GM19468 (cell line): ENCODE data around the gene METRN.

Experiments used
- ATAC-seq: cut with Tn5 transposase; IDR thresholded peaks from one replicate; pipeline ENCODE4 v1.9.1; 2021; ENCODE audit warnings: mild to moderate bottlenecking, moderate library complexity, moderate number of reproducible peaks; ENCODE audit not compliant: unreplicated experiment; ENCODE audit errors: extremely low read depth

METRN gene

DNA sequence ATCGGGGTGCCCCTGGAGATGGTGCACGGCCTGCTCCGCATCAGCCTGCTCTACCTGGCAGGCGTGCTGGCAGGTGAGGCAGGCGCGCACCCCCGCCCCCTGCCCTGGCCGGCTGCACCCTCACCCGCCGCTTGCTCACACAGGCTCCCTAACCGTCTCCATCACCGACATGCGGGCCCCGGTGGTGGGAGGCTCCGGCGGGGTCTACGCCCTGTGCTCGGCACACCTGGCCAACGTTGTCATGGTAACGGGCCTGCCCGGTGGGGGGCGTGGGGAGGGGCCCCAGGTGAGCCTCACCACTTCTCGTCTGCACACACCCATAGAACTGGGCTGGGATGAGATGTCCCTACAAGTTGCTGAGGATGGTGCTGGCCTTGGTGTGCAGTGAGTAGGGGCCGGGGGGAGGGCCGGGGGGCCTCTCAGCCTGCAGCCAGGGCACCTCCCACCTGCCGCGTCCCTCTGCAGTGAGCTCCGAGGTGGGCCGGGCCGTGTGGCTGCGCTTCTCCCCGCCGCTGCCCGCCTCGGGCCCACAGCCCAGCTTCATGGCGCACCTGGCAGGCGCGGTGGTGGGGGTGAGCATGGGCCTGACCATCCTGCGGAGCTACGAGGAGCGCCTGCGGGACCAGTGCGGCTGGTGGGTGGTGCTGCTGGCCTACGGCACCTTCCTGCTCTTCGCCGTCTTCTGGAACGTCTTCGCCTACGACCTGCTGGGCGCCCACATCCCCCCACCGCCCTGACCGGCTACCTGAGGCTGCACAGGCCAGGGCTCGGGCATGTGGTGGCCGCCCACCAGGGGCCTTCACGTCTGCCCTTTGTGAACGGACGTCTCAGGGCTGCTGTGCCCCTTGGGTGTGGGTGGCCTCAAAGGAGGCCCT lies 37.4 kb upstream of the METRN start:
- no peak for ATAC-seq

DNA sequence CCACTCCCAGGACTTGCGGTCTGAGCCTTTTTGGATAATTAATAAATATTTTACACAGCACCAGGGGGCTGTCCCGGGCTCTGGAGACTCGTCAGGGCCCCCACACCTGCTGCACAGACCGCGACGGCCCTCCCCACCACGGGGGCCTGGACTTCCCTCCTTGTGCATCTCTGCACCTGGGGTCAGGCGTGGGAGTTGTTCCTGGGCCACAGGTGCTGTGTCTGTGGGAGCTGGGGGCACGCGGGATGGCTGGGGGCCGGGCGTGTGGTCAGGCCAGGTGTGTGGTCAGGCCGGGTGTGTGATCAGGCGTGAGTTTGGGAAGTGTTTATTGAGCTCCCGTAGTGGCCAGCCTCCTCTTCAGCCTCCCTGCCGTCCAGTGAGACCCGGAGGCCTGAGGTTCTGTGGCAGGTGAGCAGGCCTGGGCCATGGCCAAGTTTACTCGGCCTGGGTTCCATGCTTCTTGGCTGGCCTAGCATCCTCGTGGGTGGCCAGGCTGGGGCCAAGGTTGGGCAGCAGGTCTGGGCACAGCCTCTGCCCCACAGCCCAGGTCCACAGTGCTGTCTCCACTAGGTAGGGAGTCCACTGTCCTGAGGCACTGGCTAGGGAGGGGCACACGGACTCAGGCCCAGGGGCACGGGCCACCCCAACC lies 36.6 kb upstream of the METRN start:
- ATAC-seq, result no peak

DNA sequence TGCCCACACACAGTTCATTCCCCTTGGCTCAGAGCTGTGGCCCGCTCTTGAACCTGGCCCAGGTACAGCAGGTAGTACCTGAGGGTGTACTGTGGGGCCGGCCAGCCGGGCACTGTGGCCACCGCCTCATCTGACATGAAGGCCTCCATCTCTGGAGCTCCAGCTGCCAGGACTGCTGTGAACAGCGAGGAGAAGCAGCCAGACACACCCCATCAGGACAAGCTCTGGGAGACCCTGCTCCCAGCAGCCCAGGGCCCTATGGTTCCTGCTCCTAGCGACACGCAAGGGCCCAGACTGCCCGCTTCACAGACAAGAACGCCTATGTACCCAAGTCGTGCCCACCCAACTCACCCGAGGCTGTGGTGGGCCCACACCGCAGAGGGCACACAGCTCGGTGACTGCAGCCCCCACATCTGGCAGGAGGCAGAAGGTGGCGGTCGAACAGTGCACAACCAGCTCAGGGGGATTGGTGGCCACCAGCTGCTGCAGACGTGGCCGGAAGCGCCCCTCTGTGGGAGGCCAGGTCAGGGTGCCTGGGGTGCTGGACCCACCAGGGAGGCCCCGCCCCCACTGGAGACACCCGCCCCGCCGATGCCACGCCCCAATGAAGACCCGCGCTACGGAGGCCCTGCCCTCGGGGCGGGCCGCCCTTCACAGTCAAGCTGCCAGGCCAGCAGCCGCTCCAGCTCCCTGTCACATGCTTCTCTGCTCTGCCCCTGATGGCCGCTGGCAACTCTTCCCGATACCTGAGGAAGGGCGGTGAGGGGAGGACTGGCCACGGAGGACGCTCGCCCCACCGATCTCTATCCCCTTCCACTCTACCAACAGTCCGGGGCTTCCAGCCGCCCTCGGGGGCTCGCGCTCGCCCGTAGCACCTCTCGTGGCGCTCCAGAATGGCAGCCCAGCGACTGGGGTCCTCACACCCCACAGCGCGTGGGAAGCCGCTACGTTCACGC lies 35.8 kb upstream of the METRN start:
- no peak for ATAC-seq

DNA sequence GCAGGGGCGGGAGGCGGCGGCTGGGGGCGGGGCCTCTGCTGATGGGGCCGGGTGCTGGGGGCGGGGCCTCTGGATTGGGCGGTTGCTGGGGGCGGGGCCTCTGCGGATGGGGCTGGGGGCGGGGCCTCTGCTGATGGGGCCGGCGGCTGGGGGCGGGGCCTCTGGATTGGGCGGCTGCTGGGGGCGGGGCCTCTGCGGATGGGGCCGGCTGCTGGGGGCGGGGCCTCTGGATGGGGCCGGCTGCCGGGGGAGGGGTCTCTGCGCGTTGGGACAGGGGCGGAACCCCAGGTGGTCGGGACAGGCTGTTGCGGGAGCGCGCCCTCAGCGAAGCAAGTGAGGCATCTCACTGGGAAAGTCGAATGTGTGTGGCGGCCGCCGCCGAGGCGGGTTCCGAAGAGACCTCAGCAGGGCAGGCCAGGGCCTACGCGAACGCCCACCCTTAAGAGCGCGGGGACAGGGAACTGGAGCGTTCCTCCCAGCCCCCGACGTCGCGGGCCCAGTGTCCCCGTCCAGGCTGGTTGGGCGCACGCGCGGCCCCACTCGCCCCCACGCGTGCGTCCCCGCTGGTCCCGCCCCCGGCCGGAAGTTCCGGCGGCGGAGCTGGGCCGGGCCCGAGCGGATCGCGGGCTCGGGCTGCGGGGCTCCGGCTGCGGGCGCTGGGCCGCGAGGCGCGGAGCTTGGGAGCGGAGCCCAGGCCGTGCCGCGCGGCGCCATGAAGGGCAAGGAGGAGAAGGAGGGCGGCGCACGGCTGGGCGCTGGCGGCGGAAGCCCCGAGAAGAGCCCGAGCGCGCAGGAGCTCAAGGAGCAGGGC lies 34.9 kb upstream of the METRN start, which contains the start of gene STUB1:
Gene STUB1, plus strand, starts transcription at position 597 of the 811 bp plus-strand sequence. Its CDS starts 116 bp downstream, at position 713.
- no peak for ATAC-seq

DNA sequence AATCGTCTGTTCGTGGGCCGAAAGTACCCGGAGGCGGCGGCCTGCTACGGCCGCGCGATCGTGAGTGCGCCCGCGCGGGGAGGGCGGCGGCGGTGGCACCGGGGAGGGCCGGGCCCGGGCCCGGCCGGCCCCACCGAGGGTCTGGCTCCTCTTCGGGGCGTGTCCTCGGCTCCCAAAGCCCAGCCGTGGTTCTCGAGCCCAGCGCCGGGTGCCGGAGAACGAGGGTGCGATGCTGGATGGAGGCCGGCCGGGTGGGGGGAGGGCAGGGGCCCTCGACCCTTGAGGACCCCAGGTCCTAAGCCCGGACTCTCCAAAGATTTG lies 34.3 kb upstream of the METRN start:
- no peak for ATAC-seq

DNA sequence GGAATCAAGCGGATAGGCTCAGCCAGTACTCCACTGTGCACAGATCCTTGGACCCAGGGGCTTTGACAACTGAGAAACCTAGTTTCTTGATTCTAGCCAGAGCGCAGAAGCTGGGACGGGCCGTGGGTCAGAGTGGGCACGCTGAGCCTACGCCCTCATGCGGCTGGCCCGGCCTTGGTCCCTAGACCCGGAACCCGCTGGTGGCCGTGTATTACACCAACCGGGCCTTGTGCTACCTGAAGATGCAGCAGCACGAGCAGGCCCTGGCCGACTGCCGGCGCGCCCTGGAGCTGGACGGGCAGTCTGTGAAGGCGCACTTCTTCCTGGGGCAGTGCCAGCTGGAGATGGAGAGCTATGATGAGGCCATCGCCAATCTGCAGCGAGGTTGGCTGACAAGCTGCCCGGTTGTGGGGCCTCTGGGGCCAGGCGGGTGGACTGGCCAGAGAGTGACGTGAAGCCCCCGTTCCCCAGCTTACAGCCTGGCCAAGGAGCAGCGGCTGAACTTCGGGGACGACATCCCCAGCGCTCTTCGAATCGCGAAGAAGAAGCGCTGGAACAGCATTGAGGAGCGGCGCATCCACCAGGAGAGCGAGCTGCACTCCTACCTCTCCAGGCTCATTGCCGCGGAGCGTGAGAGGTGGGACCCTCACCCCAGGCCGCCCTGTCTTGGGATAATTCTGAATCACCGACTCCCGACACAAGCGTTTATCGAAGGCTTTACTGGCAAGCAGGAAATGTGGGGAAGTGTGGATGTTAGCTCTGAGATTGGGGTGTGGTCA lies 33.8 kb upstream of the METRN start:
- no peak for ATAC-seq

DNA sequence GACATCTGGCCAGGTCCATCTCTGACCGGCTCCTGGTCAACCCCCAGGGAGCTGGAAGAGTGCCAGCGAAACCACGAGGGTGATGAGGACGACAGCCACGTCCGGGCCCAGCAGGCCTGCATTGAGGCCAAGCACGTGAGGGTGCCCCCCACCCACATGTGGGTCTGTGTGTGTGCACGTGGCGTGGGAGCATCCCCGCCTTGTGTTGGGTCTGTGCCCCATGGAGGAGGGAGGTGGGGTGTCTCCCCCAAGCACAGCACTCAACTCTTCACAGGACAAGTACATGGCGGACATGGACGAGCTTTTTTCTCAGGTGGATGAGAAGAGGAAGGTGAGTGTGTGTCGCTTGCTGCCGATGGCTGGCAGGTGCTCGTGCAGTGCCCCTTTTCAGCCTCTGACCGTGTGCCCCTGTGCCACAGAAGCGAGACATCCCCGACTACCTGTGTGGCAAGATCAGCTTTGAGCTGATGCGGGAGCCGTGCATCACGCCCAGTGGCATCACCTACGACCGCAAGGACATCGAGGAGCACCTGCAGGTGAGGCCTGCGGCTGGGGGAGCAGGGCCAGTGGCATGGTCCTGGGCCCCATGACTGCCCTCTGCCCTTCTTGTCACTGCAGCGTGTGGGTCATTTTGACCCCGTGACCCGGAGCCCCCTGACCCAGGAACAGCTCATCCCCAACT lies 33.0 kb upstream of the METRN start:
- no peak for ATAC-seq

DNA sequence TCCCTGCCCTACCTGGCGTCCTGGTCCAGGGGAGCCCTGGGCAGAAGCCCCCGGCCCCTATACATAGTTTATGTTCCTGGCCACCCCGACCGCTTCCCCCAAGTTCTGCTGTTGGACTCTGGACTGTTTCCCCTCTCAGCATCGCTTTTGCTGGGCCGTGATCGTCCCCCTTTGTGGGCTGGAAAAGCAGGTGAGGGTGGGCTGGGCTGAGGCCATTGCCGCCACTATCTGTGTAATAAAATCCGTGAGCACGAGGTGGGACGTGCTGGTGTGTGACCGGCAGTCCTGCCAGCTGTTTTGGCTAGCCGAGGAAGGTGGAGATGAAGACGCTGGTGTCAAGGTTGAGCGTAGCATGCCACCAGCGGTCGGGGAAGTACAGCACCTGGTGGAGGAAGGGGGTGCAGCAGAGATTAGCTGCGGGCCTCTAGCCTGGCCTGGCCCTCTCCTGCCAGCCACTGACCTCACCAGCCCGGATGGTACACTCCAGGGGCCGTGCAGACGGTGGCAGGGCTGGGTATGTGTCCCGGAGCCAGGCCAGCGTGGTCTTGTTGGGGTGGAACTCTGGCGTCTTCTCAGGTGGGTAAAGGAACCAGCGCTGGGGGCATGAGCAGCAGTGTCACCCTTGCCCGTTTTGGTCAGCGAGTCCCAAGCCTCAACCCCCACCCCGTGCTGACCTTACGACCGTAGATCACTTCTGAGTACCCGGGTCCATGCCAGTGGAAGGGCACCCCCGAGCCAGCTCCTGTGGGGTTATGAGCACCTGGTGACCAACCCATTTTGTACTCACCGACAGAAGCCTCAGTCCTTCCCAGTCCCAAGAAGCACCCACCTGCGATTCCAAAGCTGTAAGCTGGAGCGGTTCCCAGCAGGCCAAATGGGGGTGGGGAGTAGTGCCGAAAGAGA lies 32.2 kb upstream of the METRN start:
- no peak for ATAC-seq

DNA sequence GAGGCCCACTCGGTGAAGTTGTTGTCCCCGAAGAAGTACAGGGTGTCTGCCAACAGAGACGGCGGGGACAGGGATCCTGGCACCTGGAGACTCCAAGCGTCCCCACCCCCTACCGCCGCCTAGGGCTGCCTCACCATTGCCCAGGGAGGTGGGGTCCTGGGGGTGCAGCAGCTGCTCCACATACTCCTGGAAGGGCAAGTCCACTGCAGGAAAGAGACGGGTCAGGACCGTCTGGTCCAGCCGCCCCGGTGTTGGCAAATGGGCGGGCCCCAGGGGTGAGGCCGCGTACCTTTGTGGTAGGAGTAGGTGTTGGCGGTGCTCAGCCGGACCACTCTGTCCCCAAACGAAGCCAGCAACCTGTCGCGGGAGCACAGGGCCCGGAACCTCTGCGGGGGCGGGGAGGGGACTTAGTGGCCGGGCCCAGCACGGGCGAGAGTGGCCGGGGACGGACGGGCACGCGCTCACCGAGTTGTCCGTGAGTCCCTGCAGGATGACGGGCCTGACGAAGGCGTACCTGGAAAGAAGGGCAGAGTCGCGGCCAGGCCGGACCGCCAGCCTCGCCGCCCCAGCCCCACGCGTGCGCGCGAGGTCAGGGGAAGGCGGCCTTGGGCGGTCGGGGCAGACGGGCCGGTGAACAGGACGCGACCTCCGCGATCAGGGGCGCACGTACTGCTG lies 31.4 kb upstream of the METRN start:
- no peak for ATAC-seq

DNA sequence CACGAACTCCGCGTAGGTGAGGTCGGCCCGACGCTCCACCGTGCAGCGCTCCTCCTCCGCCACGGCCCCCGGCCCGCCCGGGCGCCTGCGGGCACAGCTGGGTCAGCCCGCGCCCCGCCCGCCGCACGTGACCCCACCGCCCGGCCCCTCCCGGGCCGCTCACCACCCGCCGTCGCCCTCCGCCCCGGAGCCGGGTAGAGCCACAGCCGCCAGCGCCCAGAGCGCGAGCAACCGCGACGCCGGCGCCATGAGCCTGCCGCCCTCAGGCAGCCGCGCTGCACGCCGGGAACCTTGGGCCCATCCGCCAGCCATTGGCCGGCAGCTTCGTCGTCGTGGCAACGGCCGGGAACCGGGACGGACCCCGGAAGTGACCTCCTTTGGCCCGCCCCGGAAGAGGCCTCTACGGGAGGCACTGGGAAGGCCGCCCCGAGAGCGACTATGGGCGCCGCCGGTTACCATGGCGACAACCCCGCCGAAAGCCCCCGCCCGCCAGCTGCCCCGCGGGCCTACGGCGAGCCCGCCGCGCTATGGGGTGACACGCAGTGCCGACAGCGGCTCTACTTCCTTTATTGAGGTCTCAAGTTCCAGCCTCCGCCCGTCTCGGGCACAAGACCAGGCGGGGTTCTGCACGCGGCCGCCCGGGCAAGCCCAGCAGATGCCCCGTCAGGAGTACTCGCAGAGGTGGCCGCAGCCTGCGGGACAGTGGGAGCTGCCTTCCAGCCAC lies 30.7 kb upstream of the METRN start, which contains the start of gene JMJD8:
Gene JMJD8, minus strand, starts transcription at position 264 of the 724 bp plus-strand sequence. Its CDS starts 15 bp downstream, at position 249.
- peak; percentile 62 for ATAC-seq

DNA sequence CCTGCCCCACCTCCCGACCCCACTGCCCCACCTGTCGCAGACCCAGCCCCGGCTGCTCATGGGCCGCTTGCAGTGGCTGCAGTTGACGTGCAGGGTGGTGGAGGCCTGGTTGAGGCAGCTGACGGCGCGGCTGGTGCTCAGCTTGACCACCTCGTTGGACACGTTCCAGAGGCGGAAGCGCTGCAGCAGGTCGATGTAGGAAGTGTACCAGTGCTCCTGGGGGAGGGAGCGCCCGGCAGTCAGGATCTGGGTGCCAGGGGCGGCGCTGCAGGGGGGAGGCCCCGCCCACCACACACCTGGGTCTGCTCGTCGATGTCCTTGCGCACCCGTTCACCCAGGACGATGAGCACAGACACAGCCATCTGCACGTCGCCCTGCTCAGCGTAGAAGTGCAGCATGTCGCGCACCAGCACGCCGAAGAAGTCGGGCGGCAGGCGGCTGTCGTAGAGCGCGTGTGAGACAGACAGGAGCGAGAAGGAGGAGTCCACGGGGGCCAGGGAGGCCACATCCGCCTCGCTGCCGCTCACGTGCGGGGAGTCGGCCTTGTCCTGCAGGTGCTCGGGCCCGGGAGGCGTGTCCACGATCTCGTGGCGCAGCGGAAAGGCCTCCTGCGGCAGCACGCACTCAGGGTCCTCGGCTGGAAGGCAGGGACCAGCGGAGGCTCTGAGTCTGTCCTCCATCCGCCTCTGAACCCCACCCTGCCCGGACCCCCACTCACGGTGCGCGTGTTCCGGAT lies 29.8 kb upstream of the METRN start:
- ATAC-seq, result no peak

DNA sequence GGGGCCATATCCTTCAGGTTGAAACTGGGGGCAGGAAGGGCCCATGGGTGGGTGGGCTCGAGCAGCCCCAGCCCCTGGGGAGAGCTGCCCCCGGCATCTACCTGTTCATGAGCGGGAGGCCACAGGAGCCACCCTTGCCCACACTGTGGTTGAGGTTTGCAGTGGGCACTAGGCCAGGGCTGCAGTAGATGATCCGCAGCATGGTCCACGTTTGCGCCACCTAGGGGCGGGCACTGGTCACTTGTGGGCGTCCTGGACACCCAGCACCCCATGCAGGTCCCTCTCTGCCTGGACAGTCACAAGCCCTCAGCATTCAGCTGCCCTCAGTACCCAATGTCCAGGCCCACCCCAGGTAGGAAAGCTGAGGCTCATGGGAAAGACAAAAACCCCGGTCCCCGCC lies 29.0 kb upstream of the METRN start:
- ATAC-seq, result no peak

DNA sequence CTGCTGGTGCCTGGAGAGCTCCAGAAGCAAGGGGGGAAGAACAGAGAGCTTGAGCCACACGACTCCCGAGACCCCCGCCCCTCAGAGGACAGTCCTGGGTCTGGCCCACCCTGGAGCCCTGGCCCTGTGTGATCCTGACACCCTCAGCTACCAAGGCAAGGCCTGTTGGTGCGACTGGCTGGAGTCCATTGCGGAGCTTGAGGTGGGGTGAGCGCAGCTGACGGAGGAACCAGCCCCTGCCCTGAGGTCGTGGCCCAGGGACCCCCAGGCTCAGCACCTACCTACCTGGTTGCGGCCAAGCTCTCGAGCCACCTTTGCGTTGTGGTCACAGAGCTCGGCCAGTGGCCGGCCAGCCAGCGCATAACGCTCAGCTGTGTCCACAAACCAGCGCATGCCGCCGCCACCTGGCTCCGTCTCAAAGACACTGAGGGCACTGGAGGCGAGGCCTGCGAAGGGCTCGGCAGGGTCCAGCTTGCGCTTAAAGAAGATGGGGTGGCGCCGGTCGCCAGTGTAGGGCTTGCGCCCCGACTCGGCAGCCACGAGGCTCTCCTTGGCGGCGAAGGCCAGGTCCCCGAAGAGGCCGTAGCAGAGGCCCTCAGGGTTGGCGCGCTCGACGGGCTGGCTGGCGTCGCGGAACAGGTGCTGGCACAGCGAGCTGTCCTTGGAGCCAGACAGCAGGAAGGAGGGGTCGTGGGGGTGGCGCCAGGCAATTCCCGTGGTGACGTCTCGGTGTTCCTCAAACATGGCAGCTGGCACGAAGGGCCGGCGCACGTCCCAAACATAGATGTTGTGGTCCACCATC lies 28.3 kb upstream of the METRN start:
- no peak for ATAC-seq

DNA sequence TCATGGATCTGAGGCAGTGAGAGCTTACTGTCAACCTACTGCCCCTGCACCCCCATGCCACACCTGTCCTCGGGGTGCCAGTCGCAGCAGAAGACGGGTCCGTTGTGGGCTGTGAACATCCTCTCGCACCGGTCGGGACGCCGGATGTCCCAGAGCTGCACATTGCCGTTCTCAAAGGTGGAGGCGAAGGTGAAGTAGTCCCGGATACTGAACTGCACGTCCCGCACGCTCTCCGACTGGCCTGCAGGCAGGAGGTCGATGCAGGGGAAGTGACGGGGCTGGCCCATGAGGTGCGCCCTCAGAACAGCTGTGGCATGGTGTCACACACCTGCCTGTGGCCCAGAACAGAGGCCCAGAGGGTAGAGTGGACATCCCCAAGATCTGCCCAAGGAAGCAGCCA lies 27.4 kb upstream of the METRN start:
- no peak for ATAC-seq
